GM21381 (cell line): ENCODE measurements around the gene STAG1.
"Not testable (repeated sequence)": the region's sequence is repeated elsewhere in the genome, so short reads cannot be mapped to it uniquely, and the experiment has no call there.

Source experiments
- ATAC-seq: cut with Tn5 transposase; IDR thresholded peaks from one replicate; pipeline ENCODE4 v1.9.1; 2021; ENCODE audit warnings: mild to moderate bottlenecking, moderate library complexity; ENCODE audit not compliant: unreplicated experiment

Gene STAG1

DNA sequence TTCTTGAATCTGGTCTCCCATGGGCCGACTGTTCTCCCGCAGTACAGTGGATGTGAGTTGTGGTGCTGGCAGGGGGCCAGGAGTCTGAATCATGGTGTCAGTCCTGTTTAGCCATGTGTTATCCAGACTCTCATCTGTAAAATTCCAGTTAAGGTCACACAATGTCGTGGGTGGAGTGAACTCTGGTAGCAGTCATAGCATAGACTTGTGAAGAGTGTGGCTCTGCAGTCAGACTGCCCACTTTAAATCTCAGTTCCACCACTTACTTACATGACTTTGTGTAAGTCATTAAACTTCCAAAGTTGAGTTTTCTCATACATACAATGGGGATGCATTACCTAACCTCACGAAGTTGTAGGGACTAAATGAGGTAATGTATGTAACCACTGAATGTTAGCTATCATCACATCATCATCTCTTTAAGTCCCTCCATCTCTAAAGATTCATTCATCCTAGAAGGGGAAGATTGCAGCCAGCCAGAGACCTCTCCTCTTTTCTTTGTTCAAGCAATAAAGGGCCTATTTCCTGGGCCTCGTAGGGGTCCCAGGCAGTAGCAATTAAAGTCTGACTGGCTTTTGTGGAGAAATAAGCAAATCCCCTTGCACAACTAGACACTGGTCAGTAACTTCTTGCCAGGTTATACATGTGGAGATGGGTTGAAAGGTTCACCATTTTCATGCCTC, 408.2 kb downstream of the STAG1 start:
- no peak for ATAC-seq

DNA sequence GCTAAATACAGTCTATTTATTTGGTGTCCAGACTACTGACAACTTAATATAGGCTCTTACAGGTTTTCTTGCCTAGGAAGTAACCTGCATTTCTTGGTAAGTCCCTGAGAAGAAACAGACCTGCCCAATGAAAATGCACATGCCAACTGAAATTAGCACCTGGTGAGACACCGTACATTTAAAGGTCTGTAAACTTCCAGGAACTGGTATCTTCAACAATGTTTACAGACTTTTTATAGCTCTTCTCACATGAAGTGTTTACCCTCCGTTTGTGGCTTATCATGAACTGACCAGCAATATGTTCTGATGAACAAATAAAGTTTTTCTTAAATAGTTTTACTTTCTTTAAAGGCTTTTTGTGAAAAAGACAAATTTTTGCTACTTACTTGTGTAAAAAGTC, 408.7 kb downstream of the STAG1 start:
- ATAC-seq = no peak

DNA sequence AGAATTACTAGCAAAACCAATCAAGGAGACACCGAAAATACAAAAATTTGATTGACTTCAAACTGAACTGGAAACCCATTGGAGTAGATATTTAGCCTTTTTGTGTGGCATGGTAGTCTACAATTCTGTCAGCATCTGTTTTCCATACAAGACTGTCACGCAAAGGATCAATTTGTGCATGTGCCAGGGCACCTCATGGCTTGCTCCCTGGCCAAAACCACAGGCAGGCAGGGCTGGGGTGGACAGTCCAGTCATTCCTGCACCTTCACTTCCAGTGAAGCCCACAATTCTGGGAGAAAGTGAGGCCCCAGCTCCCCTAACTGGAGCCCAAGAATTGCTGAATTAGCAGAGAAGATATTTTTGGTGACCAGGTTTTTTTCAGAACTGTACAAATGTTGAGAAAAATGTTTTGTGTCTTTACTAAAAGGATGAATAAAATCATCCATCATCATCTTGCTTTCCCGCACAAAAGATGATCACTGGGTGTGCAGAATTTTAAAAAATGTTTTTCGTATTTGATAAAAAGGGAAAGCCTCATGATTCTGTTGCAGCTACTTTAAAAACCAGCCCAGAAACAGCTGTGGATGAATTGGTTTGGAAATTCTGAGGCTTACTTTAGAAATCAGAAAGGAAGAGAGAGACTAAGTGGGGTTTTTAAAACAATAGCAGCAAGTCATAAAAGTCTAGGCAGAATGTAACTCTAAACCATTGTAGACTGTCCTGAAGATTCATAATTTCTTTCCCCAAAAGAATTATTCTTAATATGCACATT, 415.7 kb downstream of the STAG1 start:
- ATAC-seq = no peak

DNA sequence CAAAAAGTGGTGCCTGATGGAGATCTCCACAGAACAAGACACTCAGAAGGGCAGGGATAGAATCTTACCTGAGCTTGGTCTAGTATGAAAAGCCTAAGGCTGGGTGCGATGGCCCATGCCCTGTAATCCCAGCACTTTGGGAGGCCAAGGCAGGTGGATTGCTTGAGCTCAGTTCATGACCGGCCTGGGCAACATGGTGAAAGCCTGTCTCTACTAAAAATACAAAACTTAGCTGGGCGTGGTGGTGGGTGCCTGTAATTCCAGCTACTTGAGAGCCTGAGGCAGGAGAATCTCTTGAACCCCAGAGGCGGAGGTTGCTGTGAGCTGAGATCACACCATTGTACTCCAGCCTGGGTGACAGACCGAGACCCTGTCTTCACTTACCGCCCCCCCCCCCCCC, 417.5 kb downstream of the STAG1 start:
- not testable (repeated sequence) for ATAC-seq

DNA sequence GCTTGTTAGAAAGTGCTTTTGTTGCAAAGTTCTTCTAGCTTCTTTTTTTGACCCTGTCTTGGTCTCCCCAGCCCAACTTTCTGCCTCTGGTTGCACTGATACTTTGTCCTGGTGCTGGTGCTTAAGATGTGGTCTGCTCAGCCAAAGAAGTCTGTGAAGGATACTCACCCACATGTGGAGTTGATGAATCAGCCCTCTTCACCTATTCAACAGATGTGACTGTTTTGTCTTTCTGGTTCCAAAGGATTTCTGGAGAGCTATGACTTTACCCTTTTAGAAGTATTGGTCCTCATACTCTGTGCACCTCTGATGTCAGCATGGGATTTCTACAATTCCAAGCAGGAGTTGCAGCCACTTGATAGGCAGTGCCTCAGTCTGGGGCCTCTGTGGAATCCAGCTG, 418.0 kb downstream of the STAG1 start:
- no peak for ATAC-seq

DNA sequence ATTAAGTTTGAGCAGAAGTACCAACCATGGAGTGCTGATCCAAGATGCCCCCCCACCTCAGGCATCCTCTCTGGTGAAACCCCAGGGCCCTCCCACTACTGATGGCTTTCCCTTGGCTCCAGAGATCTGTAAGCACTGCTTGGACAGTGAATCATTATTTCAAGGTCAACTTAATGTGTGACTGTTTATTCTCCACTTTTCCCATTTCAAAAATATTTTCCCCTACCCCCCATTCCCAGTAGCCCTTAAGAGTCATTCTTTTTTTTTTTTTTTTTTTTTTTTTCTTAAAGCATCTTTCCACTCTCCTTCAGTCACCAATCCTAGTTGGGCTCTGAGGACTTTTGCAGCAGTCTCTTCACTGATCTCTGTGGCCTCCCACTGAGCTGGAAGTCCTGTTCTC, 419.4 kb downstream of the STAG1 start:
- no peak for ATAC-seq

DNA sequence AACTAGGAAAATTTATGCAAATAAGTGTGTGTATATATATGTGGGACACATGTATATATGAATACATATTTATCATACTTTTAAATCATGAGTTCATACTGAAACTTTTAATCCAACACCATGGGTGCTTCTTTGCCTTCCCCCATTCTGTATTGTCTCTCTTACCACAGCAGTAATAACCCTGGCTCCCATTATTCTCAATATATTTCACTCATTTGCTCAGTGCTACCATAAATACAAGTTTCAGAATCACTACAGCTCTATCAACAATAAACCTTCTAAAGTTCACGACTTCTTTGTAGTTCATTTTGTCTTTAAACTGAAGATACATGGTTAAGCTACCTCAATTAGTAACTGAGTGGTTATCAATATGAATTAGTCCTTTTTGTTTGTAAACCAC, 419.9 kb downstream of the STAG1 start:
- ATAC-seq = no peak

DNA sequence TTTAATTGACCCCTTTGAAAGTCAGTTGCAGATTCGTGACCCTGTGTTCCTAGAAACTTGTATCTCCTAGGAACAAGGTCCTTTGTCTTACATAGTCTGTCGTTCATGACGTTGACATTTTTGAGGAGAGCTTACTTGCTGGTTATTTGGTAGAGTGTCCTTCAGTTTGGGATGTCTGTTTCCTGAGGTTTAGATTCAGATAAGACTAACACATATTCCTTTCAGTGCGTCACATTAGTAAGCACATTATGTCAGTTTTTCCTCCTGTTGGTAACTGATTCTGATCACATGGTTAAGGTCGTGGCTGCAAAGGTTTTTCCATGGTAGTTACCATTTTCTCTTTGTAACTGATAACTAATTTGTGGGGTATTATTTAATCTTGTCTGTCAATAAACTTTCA, 421.3 kb downstream of the STAG1 start:
- ATAC-seq = no peak

DNA sequence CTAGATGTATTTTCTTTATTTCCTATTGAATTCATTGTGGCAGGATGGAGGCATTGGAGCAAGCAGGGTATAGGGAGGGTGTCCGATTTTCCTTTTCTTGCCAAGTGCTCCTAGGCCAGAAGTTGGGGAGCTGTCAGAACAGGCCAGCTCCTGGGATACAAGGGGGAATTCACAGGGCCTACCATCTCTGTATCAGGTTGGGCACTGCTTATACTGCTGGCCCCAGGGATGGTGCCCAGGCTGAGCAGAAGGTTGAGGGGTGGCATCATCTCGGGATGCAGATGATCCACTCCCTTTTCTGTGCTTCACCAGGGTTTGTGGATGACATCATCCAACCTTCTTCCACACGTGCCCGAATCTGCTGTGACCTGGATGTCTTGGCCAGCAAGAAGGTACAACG, 422.6 kb downstream of the STAG1 start:
- no peak for ATAC-seq

DNA sequence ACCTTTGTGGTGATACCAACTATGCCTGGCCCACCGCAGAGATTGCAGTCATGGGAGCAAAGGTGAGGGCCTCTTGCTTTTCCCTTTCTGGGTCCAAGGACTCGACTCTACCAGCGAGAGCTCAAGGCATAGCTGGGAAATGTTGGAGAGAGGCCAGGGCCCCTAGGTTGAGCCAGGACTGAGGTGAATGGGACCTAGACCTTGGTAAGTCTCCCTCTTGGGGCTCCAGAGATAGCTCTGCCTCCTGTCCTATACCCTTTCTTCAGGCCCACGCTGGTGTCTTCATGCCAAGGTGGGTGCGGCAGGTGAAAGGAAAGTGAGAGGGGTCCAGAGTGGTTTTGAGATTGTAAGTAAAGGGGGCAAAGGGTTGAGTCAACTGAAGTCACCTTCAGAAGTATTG, 424.5 kb downstream of the STAG1 start:
- no peak for ATAC-seq

DNA sequence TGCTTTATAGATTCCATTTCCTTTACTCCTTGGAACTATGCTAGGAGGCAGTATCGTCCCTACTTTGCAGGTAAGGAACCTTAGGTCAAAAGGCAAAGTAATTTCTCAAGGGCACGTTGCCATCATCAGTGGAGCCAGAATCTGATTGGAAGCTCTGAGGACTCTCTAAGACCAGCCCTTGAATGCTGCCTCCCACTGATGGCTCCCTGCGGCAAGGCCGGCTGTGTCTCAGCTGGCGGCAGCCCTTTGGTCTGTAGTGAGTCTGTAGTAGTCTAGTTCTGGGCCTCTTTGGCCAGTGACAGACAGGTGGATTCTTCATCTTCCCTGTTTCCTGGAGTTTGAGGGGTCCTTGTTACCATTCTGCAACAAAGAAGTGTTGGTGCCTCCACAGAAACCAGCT, 425.9 kb downstream of the STAG1 start:
- no peak for ATAC-seq

DNA sequence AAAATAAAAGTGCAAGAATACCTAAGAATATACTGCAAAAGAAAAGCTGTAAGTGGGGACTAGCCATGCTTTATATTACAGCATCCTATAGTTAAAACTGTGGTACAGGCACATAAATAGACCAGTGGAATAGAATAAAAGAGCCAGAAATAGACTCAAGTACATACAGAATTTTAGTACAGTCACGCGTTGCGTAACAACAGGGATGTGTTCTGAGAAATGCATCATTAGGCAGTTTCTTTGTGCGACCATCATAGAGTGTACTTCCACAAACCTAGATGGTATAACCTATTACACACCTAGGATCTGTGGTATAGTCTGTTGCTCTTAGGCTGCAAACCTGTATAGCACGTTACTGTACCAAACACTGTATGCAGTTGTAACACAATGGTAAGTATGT, 440.2 kb downstream of the STAG1 start:
- ATAC-seq = no peak

DNA sequence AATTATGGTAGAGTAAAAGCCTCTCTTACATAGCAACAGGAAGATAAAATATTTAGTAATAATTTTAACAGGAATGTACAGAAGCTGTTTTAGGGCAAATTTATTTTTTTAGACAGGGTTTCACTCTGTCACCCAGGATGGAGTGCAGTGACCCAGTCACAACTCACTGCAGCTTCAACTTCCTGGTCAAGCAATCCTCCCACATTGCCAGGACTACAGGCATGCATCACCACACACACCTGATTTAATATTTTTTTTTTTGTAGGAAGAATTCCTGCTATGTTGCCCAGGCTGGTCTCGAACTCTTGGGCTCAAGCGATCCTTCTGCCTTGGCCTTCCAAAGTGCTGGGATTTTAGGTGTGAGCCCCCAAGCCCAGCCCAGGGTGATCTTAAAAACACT, 440.9 kb downstream of the STAG1 start:
- ATAC-seq = no peak

DNA sequence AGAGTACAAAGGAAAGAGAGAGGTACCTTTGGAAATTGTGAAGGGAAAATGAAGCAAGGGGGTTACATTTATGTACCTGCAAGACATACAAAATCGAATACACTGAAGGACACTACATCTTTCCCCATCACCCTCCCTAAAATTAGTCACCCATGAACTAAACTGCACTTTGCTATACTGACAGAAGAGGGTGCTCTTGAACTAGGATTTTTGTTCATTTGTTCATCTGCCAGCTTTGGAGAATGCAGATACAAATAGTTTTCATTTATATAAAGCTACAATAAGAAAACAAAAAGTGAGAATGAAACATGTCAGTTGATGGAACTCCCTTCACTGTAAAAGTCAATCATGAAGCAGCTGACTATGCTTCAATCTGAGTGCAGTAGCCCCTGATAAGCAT, 446.3 kb downstream of the STAG1 start:
- no peak for ATAC-seq

DNA sequence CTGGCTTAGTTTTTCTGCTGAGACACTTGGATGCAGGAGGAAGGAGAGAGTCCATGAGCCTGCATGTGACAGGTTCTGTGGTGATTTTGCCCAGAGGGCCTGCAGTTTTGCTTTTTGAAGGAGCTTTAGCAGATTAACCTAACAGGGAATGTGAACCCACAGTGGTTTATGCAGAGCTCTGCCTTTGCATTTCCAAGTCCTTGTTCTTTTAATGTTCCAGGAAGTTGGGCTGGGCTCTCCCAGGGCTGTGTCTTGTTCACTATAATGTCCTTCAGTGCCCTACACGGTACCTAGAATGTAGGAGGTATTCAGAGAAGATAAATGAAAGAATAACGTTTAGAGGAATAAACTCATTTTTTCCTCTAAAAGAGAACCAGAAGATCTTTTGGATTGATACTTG, 451.7 kb downstream of the STAG1 start:
- no peak for ATAC-seq

DNA sequence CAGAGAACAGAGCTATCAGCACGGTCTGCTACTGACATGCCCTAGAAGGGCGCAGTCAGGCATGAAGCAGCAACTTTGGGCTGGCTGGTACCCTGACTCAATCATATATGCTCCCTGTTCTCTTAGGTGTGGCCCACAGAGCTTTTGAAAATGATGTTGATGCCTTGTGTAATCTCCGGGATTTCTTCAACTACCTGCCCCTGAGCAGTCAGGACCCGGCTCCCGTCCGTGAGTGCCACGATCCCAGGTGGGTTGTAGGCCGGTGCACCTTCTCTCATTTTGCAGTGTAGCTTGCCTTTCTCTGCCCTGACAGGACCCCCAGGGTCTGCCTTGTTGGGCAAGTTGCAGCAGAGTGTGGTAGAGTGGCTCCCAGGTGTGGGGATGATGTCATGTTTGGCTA, 454.4 kb downstream of the STAG1 start:
- no peak for ATAC-seq

DNA sequence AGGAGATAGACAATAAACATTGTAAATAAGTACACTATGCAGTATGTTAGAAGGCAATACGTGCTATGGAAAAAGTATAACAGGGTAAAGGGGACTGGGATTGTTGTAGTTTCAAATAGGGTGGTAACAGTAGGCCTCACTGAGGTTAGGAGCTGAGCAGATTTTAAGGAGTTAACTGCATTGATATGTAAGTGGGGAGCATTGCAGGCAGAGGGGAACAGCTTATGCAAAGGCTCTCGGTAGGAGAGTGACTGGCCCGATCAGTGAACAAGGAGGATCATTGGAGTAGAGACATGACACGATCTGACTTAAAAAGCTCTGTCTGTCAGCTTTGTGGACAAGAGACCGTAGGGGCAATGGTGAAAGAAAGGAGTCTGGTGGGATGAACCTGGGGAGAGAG, 455.2 kb downstream of the STAG1 start:
- no peak for ATAC-seq

DNA sequence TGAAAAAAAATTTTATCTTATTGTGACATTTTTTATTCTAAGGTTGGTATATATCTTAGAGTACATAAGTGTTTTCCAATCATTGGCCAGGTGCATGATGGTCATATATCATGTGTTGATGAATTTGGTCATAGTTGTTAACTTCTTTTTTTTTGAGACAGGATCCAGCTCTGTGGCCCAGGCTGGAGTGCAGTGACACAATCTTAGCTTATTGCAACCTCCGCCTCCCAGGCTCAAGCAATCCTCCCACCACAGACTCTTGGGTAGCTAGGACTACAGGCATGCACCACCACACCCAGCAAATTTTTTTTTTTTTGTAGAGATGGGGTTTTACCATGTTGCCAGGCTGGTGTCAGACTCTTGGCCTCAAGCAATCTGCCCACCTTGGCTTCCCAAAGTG, 458.0 kb downstream of the STAG1 start:
- ATAC-seq = no peak

DNA sequence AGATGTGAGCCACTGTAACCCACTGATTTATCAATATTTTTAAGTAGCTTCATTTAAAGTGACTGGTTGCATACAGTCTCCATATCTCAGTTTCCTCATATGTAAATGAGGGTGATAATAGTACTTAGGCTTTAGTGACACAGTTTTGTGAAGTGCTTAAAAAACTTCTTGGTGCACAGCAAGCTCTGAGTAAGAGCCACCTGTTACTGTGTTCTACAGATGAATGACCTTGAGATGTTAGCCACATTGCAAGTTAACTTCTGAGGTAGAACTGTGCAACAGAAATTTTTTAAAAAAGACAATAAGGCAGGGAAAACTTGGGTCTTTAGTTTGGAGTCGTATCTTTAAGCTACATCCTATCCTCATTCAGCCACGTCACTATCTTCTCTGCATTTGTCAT, 458.9 kb downstream of the STAG1 start:
- ATAC-seq = no peak

DNA sequence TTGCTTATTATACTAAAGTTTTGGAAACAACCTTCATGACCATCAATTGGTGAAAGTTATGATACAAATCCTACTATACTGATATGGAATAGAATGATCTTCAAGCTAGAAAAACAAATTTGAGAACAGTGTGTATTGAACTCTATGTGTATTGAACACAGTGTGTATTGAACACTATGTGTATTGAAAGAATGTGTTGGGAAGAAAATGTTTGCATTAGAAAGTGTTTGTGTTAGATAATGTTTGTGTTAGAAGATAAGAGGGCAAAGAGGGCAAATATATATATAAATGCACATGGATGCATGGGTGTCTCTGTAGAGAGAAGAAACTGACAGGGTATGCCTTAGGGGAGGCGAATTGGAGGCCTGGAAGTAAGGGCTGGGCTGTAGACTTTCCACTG, 459.7 kb downstream of the STAG1 start:
- no peak for ATAC-seq

DNA sequence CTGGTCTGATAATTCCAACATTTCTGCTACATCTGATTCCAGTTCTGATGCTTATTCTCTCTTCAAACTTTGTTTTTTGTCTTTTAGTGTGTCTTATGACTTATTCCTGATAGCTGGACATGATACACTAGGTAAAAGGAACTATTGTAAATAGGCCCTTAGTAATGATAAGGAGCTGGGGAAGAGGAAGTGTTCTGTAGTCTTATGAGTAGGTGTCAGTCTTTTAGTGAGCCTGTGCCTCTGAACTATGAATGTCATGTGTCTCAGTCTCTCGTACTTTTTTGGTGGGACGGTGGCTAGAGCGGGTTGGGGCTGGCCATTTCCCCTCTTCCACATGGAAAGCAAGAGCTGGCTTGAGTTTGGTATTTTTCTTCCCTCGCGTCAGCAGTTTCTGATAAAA, 460.9 kb downstream of the STAG1 start:
- ATAC-seq = no peak
